ENCODE data around the gene NBAS. TPM values are rescaled to one million over a fixed set of nuclear protein-coding genes. Genes with fewer than 3 reads are reported as not detected.

Gene NBAS
- polyA plus RNA-seq, 1 of the 3 experiments (the other 2 are of a cell fraction) = 12.0 TPM

GRCh38 chr2:15146960-15147359, 414.2 kb downstream of the NBAS start:
- Histone ChIP-seq H4K20me1 (ENCODE audit: insufficient read depth) (no peaks in the 10 kb centered on the region), H3K27me3 (ENCODE audit: insufficient read depth) (no peaks in the 10 kb centered on the region), H3F3A (replicated peaks; ENCODE audit: insufficient read depth) (no peaks in the 10 kb centered on the region), H3K9me2 (no peaks in the 10 kb centered on the region), H3K9ac (no peak overlapping the region), H3K27ac (ENCODE audit: low read depth in 2 of 2, low read length in 1 of 2) (no peak overlapping the region), H3K36me3 (replicated peaks in 1 of 2; ENCODE audit: control insufficient read depth in 1 of 2, insufficient read depth in 2 of 2, low read length in 1 of 2) (no peaks in the 10 kb centered on the region), H3K4me1 (ENCODE audit: control insufficient read depth in 1 of 2, insufficient read depth in 2 of 2, low read depth in 1 of 2, low read length in 1 of 2) (no peaks in the 10 kb centered on the region), H3K9me3 (no peaks in the 10 kb centered on the region), H3K4me2 (no peak overlapping the region), H3K4me3 (ENCODE audit: low read depth in 2 of 2, low read length in 1 of 2) (no peak overlapping the region), H3K79me2 (ENCODE audit: insufficient read depth) (no peaks in the 10 kb centered on the region), H2AFZ (ENCODE audit: low read depth) (no peak overlapping the region)
- ChIA-PET POLR2A (interaction anchor here (0.7 to 0.9 kb wide), 2 partner anchors 16 to 30 kb away, joined by 3 read pairs; no protein-coding TSS in a partner anchor), CTCF (interaction anchor here (1.2 kb wide), 1 partner anchor 13 kb away, joined by 3 read pairs; no protein-coding TSS in a partner anchor)
- DNase-seq = no peak
- 60% methylated on average over 6 of the region's 6 CpGs for WGBS (ENCODE audit: low lambda C conversion rate)
- TF ChIP-seq FOSL2 (IDR thresholded peaks at IDR 0.05; ENCODE audit: borderline replicate concordance, low read depth) = no peak
- TF ChIP-seq RCOR1 (IDR thresholded peaks at IDR 0.05; ENCODE audit: low read length) = no peak
- TF ChIP-seq, protein P1, sequence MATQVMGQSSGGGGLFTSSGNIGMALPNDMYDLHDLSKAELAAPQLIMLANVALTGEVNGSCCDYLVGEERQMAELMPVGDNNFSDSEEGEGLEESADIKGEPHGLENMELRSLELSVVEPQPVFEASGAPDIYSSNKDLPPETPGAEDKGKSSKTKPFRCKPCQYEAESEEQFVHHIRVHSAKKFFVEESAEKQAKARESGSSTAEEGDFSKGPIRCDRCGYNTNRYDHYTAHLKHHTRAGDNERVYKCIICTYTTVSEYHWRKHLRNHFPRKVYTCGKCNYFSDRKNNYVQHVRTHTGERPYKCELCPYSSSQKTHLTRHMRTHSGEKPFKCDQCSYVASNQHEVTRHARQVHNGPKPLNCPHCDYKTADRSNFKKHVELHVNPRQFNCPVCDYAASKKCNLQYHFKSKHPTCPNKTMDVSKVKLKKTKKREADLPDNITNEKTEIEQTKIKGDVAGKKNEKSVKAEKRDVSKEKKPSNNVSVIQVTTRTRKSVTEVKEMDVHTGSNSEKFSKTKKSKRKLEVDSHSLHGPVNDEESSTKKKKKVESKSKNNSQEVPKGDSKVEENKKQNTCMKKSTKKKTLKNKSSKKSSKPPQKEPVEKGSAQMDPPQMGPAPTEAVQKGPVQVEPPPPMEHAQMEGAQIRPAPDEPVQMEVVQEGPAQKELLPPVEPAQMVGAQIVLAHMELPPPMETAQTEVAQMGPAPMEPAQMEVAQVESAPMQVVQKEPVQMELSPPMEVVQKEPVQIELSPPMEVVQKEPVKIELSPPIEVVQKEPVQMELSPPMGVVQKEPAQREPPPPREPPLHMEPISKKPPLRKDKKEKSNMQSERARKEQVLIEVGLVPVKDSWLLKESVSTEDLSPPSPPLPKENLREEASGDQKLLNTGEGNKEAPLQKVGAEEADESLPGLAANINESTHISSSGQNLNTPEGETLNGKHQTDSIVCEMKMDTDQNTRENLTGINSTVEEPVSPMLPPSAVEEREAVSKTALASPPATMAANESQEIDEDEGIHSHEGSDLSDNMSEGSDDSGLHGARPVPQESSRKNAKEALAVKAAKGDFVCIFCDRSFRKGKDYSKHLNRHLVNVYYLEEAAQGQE (IDR thresholded peaks at IDR 0.05; ENCODE audit: low read depth, low read length) = no peak
- no peak for TF ChIP-seq FOXM1 (IDR thresholded peaks at IDR 0.05; ENCODE audit: low read depth)
- TF ChIP-seq CTCF (IDR thresholded peaks at IDR 0.05) = no peak
- TF ChIP-seq ELF1 (IDR thresholded peaks at IDR 0.05) = no peak
- TF ChIP-seq SMC3 (IDR thresholded peaks at IDR 0.05; ENCODE audit: low read depth, low read length) = no peak
- TF ChIP-seq TCF12 (IDR thresholded peaks at IDR 0.05) = no peak
- no peak for TF ChIP-seq EZH2phosphoT487 (IDR thresholded peaks at IDR 0.05; ENCODE audit: borderline replicate concordance, low read depth)
- TF ChIP-seq NFIC (IDR thresholded peaks at IDR 0.05; ENCODE audit: borderline replicate concordance) = no peak
- TF ChIP-seq MAX (IDR thresholded peaks at IDR 0.05; ENCODE audit: low read depth) = no peak
- TF ChIP-seq TAF1 (IDR thresholded peaks at IDR 0.05; ENCODE audit: borderline replicate concordance, low read depth, low read length) = no peak
- TF ChIP-seq YY1 (IDR thresholded peaks at IDR 0.05; ENCODE audit: low read depth) = no peak
- TF ChIP-seq ZBTB33 (IDR thresholded peaks at IDR 0.05; ENCODE audit: borderline replicate concordance, low read depth) = no peak
- no peak for TF ChIP-seq RXRA (IDR thresholded peaks at IDR 0.05; ENCODE audit: borderline replicate concordance, low read depth)
- TF ChIP-seq RFX5 (IDR thresholded peaks at IDR 0.05; ENCODE audit: low read length) = no peak

Data from SK-N-SH (cell line).